HG03460 (cell line): Measurements from ENCODE around the gene CHST8.

Source experiments
- ATAC-seq: cut with Tn5 transposase; IDR thresholded peaks from one replicate; pipeline ENCODE4 v1.9.1; 2021; ENCODE audit not compliant: unreplicated experiment

CHST8 gene

DNA sequence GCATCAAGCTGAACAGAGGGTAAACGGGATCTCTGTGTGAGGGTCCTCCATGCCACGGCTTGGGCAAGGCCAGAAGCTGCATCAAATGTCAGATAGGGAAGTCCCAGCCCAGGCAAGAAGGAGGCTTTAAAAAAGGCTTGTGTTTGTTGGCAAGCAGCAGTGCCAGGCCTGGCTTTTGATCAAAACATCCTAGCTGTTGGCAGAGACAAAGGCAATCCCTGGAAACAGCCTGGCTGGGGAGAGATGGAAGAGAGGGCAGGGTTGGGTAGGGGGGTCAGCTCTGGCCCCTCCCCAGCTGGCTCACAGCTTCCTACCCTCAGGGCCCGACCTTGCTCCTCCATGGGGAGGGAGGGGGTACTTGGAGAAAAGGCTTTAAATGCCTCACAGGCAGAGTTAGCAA is 113.2 kb downstream of the CHST8 start:
- no peak for ATAC-seq

DNA sequence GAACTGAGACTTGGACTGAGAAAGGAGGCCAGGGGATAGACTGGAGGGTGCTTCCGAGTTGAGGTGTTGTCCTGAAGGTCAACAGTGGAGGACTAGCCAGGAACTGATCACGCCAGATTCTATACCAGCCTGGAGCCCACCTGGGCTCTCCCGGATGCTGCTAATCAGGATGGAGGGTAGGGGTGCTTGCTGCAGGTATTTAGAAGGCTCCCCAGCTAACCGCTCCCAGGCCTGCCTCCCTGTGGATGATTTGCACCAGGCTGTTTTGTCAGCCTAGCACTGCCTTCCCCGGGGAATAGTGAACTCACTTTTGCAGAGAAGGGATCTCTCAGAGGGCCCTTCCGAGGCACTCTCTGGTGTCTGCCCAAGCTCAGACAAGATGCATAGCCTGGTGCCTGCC is 114.4 kb downstream of the CHST8 start:
- ATAC-seq = no peak

DNA sequence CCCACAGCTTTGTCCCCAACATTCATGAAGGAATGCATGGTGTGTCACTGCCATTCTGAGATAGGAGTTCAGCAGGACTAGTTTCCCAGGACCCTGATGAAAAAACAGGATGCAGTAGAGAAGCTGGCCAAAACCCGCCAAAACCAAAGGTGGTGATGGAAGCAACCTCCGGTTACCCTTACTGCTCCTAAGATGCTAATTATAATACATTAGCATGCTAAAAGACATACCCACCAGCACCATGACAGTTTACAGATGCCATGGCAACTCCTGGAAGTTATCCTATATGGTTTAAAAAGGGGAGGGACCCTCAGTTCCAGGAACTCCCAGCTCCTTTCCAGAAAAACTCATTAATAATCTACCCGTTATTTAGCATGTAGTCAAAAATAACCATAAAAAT is 115.0 kb downstream of the CHST8 start:
- ATAC-seq = no peak

DNA sequence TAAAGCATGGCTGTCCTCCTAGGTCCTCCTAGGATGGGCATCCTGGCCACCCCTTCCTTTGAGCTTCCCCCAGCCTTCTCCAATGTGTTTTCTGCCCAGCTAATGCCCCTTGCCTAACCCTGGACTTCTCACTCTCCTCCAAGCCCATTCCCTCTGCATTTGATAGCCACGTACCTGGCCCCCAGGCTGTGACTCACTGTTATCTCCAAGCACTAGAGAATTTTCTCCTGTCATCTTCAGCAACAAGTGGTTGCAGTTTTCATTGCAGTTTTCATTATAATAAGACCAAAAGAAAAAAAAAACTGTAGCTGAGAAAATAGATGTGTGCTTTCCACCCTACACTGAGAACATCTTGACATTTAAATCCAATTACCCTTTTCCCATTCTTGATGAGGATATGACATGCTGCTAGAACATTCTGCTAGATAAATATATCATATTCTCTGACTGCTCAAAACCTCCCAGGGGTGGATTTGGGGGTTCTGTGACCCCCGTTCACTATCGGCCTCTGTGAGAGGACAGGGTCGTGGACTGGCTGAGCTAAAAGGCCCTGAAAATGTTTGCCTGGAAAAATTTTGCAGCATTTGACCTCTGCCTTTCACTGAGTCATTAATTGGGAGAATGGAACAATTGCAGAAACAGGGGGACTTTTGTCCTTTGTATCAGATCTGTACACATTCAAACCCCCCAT is 116.1 kb downstream of the CHST8 start:
- no peak for ATAC-seq

DNA sequence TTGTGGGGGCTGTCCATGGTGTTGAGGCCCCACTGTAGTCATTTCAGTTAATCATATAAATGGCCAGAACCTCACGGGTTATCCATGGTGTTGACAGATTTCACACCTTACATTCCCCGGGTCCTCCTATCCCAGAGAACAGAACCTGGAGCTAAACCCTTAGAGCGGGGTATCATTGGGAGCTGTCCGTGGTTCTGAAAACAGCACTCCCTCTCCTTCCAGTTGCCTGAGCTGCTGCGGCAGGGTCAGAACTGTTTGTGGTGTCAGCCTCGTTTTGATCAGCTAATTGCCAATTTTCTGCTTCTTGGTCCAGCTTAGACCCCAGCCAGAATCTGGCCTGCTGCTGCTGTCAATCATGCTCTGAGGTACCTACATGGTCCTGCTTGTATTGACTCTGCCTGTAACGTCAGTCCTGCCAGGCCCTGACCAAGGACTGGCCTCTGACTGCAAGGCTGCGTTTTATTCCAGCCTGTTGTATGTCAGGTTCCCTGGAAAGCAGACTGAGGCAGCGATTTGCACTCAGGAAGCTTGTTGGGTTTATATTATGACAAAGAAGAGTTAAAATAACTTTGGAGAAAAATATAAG is 119.2 kb downstream of the CHST8 start:
- no peak for ATAC-seq

DNA sequence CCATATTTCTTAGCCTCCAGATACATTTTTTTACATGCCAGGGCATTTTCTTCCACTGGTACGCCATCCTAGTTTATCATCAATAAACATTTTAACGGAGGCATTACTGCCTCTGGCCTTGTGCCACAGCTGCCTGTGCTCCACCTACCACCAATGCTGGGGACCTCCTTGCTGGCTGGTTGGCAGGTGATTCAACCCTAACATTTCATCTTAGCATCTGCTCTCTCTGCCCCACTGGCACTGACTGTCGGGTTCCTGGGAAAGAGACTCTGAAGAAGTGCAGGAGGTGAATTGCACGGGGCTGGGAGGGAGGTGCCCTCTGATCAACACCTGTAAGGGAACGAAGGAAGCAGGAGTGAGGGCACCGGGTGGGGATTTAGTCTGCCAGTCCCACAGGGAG is 123.5 kb downstream of the CHST8 start:
- ATAC-seq = no peak

DNA sequence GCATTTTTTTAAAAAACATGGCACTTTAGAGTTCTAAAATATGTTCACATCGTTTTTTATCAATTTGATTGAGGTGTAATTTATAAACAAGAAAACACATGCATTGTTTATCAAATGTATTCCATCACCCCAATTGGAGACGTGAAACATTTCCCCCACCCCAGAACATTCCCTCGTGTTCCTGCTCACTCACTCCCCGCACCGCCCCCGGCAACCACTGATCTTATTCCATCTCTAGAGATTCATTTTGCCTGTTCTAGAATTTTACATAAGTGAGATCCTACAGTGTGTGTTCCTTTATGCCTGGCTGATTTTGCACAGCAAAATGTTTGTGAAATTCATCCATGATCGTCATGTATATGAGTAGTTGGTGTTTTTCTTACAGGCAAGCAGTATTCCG is 124.4 kb downstream of the CHST8 start:
- ATAC-seq = no peak

DNA sequence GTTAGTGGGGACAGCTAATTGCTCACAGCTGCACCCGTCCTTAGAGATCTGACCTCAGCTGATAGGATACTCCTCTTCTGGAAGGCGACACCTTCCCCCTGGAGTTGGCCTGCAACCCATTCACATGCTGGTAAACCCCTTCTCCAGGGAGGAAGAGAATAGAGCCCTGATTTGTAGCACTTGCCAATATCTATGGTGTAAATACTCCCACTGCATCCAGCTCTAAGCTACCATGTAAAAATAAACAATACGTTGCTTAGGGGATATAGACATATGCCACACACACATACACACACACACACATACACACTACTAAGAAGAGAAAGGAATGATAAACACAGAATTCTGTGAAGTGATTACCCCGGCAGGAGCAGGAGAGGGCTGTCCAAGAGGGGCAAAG is 125.5 kb downstream of the CHST8 start:
- ATAC-seq = no peak

DNA sequence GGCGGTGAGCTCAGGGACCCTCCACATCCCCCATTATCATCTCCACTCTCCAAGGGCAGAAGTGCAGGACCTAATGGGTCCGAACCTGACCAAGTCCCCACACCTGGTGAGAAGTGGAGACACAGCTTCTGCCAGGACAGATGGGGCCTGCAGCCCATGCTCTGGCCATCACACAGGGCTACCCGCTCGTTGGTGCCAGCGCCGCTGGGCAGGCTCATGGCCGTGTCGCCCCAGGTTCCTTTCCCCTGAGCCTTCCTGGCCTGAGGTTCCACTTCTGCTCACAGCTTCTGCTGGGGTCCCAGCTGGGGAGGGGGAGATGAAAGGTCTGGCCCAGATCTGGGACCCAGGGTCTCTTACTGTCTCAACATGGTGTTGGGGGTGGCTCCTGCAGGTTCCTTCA is 126.5 kb downstream of the CHST8 start:
- no peak for ATAC-seq

DNA sequence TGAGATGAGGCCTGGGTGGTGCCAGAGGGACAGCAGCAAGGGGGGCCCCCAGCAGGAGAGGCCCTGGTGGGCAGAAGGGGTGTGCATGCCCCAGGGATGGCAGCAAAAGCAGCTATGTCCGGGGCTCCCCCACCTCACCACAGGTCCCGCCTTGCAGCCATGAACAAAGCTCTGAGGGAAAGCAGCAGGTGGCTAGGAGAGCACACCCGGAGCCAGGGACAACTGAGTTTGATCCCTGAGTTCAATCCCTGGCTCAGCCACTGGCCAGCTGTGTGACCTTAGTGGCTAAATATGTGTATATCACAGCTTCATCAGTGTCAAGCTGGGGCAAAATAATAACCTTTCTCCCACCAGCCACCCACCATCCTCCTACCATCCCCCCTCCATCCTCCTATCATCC is 127.3 kb downstream of the CHST8 start:
- no peak for ATAC-seq

DNA sequence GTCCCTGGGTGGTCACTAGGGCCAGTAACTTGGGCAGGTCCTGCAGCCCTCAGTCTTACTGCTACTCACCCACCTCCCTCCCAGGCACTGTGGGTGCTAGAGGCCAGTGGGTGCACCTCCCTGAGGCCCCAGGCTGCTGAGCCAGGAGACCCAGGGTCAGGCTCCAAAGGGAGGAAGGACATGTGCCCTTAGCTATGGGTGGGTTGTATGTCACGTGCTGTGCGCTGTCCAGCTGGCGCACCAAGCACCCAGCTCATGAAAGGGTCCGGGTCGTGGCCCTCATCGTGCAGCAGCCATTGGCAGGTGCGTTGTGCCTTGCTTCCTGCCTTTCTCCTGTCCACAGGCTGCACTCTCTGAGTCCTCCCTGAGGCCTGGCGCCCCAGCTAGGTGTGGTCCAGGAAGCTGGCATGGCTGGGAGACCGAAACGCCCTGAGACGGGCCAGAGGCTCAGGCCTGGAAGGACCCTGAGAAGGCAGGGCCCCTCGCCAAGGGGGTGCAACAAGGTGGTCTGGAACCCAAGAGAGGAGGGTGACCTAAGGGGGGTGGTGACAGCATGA is 127.9 kb downstream of the CHST8 start:
- ATAC-seq = no peak

DNA sequence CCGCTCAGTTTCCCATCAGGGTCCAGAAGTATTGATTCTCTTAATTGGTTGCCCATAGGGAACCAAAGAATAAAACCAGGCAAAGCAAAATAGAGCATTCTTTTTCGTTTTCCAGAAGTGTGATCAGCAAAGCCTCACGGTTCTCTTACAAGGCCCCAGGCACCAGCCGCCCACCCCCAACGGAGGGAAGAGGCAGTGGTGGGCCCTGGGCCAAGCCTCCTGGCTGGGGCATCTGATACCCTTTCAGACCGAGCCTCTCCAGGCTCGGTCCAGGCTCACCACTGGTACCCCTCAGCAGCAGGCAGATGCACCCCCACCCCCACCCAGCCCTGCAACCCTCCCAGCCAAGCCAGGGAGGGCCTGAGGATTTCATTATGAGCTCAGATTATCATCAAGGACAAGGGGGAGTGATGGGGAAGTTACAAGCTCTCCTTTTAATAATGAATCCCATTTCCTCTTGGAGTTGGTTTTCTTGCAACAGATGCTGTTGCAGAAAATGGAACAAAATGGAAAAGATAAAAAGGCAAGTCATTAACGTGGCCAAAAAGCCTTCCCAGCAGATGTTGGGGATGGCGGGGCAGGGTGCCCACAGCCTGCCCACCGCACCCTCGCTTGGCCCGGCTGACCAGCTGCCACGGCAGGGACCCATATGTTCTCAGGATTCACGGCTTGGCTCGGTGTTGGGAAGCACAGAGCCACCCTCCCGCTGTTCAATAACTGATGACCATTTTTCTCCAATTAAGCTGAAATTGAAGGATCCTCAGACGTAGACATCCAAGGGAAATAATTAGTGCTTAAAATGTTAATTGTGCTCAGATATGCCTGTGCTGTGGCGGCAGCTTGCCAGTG is 129.1 kb downstream of the CHST8 start:
- no peak for ATAC-seq

DNA sequence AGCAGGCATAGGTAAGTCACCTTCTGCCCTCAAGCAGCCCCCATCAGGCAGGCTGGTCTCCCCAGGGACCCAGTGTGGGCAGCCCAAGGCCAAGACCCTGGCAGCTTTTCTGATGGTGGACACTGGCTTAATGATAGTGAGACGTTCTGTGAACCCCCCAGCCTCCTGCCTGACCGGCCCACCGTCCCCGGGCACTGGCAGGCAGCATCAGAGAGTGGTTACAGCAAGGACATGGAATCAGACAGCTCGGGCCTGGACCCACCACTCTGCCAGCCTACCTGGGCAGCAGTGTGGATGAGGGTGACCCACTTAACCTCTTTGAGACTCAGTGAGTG is 129.7 kb downstream of the CHST8 start:
- ATAC-seq = no peak

DNA sequence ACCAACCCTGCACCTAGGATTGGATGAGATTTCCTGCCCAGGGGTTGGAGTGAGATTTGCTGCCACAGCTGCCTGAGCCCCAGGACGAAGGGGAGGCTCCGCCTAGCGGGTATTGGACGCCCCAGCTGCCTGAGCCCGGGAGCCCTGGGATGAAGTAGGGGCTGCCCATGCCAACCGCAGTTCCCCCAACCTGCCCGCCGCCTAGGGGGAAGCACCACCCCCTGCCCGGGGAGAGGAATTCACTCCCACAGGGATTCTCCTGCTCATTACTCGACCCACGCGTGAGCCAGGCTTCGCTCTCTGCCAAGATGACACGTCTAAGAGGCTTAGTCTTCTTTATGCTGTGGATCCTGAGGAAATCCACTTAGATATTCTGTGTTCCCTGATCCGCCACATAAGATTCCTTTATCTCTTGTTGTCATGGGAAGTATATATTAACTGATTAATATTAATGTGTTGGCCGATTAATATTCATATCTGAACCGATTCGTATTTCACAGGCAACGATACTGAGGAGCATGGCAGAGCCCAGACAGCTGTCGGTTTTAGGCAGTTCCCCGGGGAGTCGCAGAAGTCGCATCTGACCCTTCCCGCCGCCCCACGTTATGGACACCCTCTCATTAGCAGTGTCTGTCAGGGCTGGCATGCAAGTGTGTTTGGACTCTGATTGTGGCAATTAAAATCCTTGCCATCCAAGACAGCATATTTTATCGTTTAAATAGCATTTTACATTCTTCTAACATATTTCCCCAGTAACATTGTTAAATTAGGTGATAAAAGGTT is 130.5 kb downstream of the CHST8 start:
- ATAC-seq = no peak

DNA sequence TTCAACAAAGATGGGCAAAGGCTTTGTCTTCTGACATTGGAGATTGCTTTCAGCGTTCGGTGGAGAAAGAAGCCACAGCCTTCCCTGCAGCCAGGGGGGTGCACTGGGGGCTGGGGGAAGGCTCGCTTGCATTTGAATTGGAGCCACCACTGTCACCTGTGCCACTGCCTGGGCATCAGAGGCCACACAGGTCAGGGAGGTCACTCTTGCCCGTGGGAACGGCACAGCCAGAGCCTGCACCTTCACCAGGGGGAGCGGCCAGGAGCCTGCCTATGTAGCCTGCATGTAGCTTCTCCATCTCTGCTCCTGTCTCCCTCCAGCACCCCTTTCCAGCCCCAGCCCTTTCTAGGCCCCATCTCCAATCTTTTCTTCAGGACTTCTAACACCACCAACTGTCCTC is 131.2 kb downstream of the CHST8 start:
- ATAC-seq = no peak

DNA sequence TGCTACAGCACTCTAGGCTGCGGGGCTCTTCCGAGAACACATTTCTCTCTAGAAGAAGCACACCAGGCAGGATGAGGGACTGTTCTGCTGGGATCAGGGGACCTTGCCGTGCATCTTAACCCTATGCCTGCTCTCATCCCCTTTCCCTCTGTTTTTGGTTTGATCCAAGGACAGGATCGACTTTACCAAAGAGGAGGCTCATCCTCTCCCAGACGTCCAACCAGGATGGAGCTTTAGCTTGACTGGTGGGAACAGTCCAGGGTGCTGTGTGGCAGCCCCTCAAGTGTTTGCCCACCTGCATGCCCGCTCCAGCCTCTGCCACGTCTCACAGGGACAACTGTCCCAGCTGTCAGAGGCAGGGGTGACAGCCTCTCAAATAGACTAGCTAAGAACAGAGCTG is 132.6 kb downstream of the CHST8 start:
- ATAC-seq = no peak

DNA sequence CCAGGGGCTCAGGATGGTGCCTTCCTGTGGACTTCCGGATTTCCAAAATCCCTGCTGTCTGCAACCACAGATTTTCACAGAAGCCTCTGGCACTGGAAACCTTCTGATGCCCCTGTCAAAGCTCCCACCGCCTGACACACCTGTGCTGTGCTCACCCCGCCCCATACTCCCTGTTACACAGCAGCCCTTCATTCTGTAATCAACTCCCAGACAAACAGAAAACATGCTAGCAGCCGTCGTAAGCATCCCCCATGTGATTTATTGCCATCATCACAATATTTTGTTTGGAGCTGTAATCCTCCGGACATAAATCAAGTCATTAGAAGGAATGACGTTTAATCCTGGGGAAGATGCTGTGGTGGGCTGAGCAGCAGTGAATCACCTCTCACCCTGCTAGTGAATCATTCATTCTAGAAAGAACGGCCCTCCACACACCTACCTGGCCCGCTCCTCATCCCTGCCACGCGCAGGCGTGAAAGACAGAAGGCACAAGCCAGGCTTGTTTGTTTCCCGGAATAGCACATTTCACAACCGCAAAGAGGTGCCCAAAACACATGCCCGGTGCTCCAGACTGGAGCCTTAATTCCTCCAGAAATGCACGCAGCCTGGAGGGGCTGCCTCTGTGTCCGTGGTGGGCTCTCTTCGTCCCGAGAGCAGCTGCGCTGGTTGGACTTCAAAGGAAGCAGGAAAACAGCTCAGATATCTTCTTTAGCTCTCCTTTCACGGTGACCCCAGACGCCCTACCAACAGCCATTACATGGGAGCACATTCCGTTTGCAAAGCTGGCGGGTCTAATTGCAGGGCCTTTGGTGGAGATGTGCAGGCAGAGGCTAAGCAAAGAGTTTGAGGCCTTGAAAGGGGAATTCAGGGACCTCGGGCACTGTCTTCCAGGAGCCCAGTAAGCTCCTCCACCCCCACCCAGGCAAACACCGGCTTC is 133.6 kb downstream of the CHST8 start:
- no peak for ATAC-seq

DNA sequence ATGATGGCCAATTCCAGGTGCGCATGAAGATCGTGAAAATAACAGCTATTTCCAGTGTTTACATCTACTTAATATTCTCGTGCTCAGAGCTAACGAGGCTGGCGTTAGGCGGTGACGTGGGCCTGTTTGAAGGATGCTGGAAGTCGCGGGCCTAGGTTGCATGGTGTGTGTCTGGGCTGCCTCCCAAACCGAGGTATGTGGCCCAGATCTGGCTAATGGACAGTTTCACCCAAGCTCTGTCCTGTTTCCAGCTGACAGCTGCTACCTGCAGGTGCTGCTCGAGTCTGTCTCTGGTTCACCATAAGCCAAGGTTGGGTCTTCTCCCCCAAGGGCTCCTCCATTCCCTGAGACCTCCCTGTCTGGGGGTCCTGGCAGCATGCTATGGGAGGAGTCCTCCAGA is 134.4 kb downstream of the CHST8 start:
- no peak for ATAC-seq

DNA sequence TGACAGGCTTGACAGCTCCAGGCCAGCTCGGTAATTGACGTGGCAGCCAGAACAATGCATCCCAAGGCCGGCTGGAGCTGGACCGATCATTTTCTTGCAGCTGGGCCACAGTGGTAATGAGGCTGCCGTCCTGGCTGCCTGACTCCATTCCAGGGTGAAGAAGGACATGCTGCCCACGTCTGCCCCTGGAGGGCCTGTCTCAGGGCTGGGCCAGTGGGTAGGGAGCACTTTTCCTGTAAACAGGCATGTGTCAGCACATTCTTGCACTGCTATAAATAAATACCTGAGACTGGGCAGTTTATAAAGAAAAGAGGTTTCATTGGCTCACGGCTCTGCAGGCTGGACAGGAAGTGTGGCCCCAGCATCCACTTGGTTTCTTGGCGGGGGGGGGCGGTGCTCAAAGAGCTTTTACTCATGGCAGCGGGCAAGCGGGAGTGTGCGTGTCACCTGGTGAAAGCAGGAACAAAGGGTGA is 136.8 kb downstream of the CHST8 start:
- ATAC-seq = no peak

DNA sequence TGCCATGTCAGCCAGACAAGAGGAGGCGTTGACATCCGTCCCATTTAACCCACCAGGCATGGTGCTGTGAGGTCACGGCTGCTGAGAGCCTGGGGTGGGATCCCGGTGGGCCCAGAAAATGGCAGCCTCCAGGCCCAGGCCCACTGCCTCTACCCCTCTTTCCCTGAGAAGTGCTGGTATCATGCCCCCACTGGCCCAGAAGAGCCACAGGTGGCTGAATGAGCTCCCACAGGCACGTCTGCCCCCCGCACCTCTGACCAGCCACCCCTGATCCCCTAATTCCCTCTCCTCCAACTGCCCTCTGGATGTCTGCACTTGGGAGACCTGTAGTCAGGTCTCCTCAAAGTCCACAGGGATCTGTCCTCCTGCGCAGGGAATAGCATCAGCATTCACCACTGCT is 137.6 kb downstream of the CHST8 start:
- no peak for ATAC-seq
